Measurements from ENCODE around the gene KIF18A. TPM values are rescaled to one million over a fixed set of nuclear protein-coding genes. Genes with fewer than 3 reads are reported as not detected.
"Not testable (repeated sequence)": the region's sequence is repeated elsewhere in the genome, so short reads cannot be mapped to it uniquely, and the experiment has no call there.

KIF18A gene
- total RNA-seq, 2 experiments from 2014 or later, result 36.4 to 42.3 TPM

GRCh38 chr11:28087192-28087591, 20.8 kb downstream of the KIF18A start:
- H3K9me3 ChIP-seq (ENCODE audit: low read length); H3K4me3 ChIP-seq (ENCODE audit: low read depth, low read length, poor library complexity, severe bottlenecking); H3K27ac ChIP-seq (ENCODE audit: low read depth, low read length, poor library complexity, severe bottlenecking); intact Hi-C loops (cut with micrococcal nuclease; ENCODE audit: unreplicated experiment); CTCF ChIA-PET (ENCODE audit: unreplicated experiment); BruUV-seq (replicated peaks); DNase-seq (ENCODE audit: low spot score); H3K4me2 ChIP-seq (ENCODE audit: low read length); H4K20me1 ChIP-seq (ENCODE audit: insufficient read depth, low read length); H3K4me1 ChIP-seq (ENCODE audit: insufficient read depth, low read length, poor library complexity, severe bottlenecking); H2AFZ ChIP-seq (ENCODE audit: low read length); H3K9me2 ChIP-seq (ENCODE audit: insufficient read depth, low read length); H3K79me2 ChIP-seq (ENCODE audit: insufficient read depth, low read depth, low read length): not testable (repeated sequence)
- POLR2A ChIA-PET, result interaction anchor here (1.3 to 2.3 kb wide), 3 partner anchors 10 to 20 kb away, joined by 4 to 8 read pairs (median 7); partner anchors contain the start of genes KIF18A and METTL15
- H3K36me3 ChIP-seq (ENCODE audit: insufficient read depth, low read length), result peaks cover 94% of the 10 kb centered on the region

GRCh38 chr11:28086569-28086968, 21.4 kb downstream of the KIF18A start:
- CTCF ChIA-PET (ENCODE audit: unreplicated experiment), result no interaction called here
- POLR2A ChIA-PET, result interaction anchor here (1.7 to 2.3 kb wide), 2 partner anchors 11 to 21 kb away, joined by 7 to 8 read pairs; partner anchors contain the start of genes KIF18A and METTL15
- no peak overlapping the region for H3K4me3 ChIP-seq (ENCODE audit: low read depth, low read length, poor library complexity, severe bottlenecking)
- H4K20me1 ChIP-seq (ENCODE audit: insufficient read depth, low read length), result no peaks in the 10 kb centered on the region
- peak overlapping the region; percentile 41 for H3K4me2 ChIP-seq (ENCODE audit: low read length)
- H3K79me2 ChIP-seq (ENCODE audit: insufficient read depth, low read depth, low read length), result peaks cover 8% of the 10 kb centered on the region; the same call in 1 of the 2 replicates
- intact Hi-C loops (cut with micrococcal nuclease; ENCODE audit: unreplicated experiment), result no loop called here
- H3K9me2 ChIP-seq (ENCODE audit: insufficient read depth, low read length), result no peaks in the 10 kb centered on the region
- peaks cover 10% of the 10 kb centered on the region for H3K4me1 ChIP-seq (ENCODE audit: insufficient read depth, low read length, poor library complexity, severe bottlenecking)
- no TSS peak for BruUV-seq (replicated peaks)
- H3K27ac ChIP-seq (ENCODE audit: low read depth, low read length, poor library complexity, severe bottlenecking), result peak overlapping the region; percentile 31
- DNase-seq (ENCODE audit: low spot score), result no peak
- H3K9me3 ChIP-seq (ENCODE audit: low read length), result no peaks in the 10 kb centered on the region
- H3K36me3 ChIP-seq (ENCODE audit: insufficient read depth, low read length), result peaks cover 95% of the 10 kb centered on the region
- no peak overlapping the region for H2AFZ ChIP-seq (ENCODE audit: low read length)
- TF ChIP-seq EZH2phosphoT487 (IDR thresholded peaks at IDR 0.05; ENCODE audit: borderline replicate concordance, low read depth, low read length) (no peak), CTCF (conservative IDR thresholded peaks at IDR 0.05; ENCODE audit: low read length) (no peak)

GRCh38 chr11:28083118-28083517, 24.8 kb downstream of the KIF18A start:
- Histone ChIP-seq H4K20me1 (ENCODE audit: insufficient read depth, low read length) (no peaks in the 10 kb centered on the region), H3K4me2 (ENCODE audit: low read length) (no peak overlapping the region), H3K79me2 (ENCODE audit: insufficient read depth, low read depth, low read length) (peaks cover 6% of the 10 kb centered on the region; the same call in 1 of the 2 replicates), H3K4me1 (ENCODE audit: insufficient read depth, low read length, poor library complexity, severe bottlenecking) (peaks cover 17% of the 10 kb centered on the region), H3K9me3 (ENCODE audit: low read length) (no peaks in the 10 kb centered on the region), H3K27ac (ENCODE audit: low read depth, low read length, poor library complexity, severe bottlenecking) (no peak overlapping the region), H3K36me3 (ENCODE audit: insufficient read depth, low read length) (peaks cover 96% of the 10 kb centered on the region), H2AFZ (ENCODE audit: low read length) (no peak overlapping the region), H3K9me2 (ENCODE audit: insufficient read depth, low read length) (no peaks in the 10 kb centered on the region), H3K4me3 (ENCODE audit: low read depth, low read length, poor library complexity, severe bottlenecking) (no peak overlapping the region)
- no peak for DNase-seq (ENCODE audit: low spot score)
- intact Hi-C loops (cut with micrococcal nuclease; ENCODE audit: unreplicated experiment), result loop anchor here (5.0 kb wide), 1 partner anchor 36 kb away; no protein-coding TSS in a partner anchor
- TF ChIP-seq EZH2phosphoT487 (IDR thresholded peaks at IDR 0.05; ENCODE audit: borderline replicate concordance, low read depth, low read length), result no peak
- no peak for TF ChIP-seq CTCF (conservative IDR thresholded peaks at IDR 0.05; ENCODE audit: low read length)
- ChIA-PET CTCF (ENCODE audit: unreplicated experiment) (no interaction called here), POLR2A (interaction anchor here (0.6 to 1.4 kb wide), 2 partner anchors 9 to 23 kb away, joined by 3 to 10 read pairs; no protein-coding TSS in a partner anchor)
- no TSS peak for BruUV-seq (replicated peaks)
